ENCODE data around the gene F10. TPM values are rescaled to one million over a fixed set of nuclear protein-coding genes. Genes with fewer than 3 reads are reported as not detected.

F10 gene
- total RNA-seq, 1 donor from 2014 or later = not detected

- no peak for DNase-seq (ENCODE audit: low read depth in 2 of 2)
These were observed 67.6 kb downstream of the F10 start for GRCh38 chr13:113190181-113190580.

GRCh38 chr13:113192279-113192678 lies 69.7 kb downstream of the F10 start:
- DNase-seq (ENCODE audit: low read depth in 2 of 2) = no peak

GRCh38 chr13:113192902-113193301 lies 70.3 kb downstream of the F10 start:
- no peak for DNase-seq (ENCODE audit: low read depth in 2 of 2)

GRCh38 chr13:113195360-113195759 lies 72.8 kb downstream of the F10 start:
- no peak for DNase-seq (ENCODE audit: low read depth in 2 of 2)

- no peak for DNase-seq (ENCODE audit: low read depth in 2 of 2)
These were observed 74.6 kb downstream of the F10 start for GRCh38 chr13:113196970-113197737.

Other genes with a start within 250 kb of the F10 start
- gene MCF2L, start 153.6 kb upstream of the F10 start, total RNA-seq = 8.0 and 11.5 TPM in 2 replicates
- gene F7, start 17.0 kb upstream of the F10 start, total RNA-seq = not detected in 2 replicates
- gene PROZ, start 35.8 kb downstream of the F10 start, total RNA-seq = not detected in 2 replicates
- 42.6 and 51.0 TPM in 2 replicates for gene PCID2, start 85.9 kb downstream of the F10 start, total RNA-seq
- 80.1 and 97.7 TPM in 2 replicates for gene CUL4A, start 86.8 kb downstream of the F10 start, total RNA-seq
- gene LAMP1, start 174.4 kb downstream of the F10 start, total RNA-seq = 174 and 270 TPM in 2 replicates
- 0.26 and 1.0 TPM in 2 replicates for gene GRTP1, start 241.3 kb downstream of the F10 start, total RNA-seq